Subcutaneous adipose tissue (tissue), 4 donors: ENCODE results near the gene PTTG1IP. TPM values are rescaled to one million over a fixed set of nuclear protein-coding genes. Genes with fewer than 3 reads are reported as not detected.

Source experiments
- CTCF ChIP-seq: fragments of 450-650 bp; IDR thresholded peaks from one replicate; pipeline ENCODE4 v1.5.1; 2016; ENCODE audit warnings: low read depth, mild to moderate bottlenecking, control low read depth, antibody characterized with exemption, moderate library complexity
- total RNA-seq, 4 donors: library from RNA; depleted of rRNA; stranded (reverse); fragments of >200 nt; gene quantifications; one replicate each; pipeline ENCODE4 v1.1.0, GENCODE V29; 2016

PTTG1IP gene
- total RNA-seq, 4 donors from 2014 or later = 131 to 244 (median 148) TPM

GRCh38 chr21:44887126-44887806 lies 13.8 kb upstream of the PTTG1IP start:
- no peak for TF ChIP-seq CTCF

- no peak for TF ChIP-seq CTCF
Observed at GRCh38 chr21:44886113-44887075, 12.9 kb upstream of the PTTG1IP start.

- no peak for TF ChIP-seq CTCF
Observed at GRCh38 chr21:44885615-44886014, 12.1 kb upstream of the PTTG1IP start.

- no peak for TF ChIP-seq CTCF
Observed at GRCh38 chr21:44884097-44884496, 10.6 kb upstream of the PTTG1IP start.

GRCh38 chr21:44883250-44883649 lies 9.8 kb upstream of the PTTG1IP start:
- TF ChIP-seq CTCF = no peak

- no peak for TF ChIP-seq CTCF
Observed at GRCh38 chr21:44881198-44881872, 7.8 kb upstream of the PTTG1IP start.
